GM12874 (cell line): ENCODE data around the gene SORL1.

Experiments used
- CTCF ChIP-seq: IDR thresholded peaks from 2 replicates; pipeline ENCODE4 v1.5.1; 2011; ENCODE audit warnings: low read depth, mild to moderate bottlenecking, control low read depth, low read length, moderate library complexity; ENCODE audit not compliant: insufficient read depth

SORL1 gene

DNA sequence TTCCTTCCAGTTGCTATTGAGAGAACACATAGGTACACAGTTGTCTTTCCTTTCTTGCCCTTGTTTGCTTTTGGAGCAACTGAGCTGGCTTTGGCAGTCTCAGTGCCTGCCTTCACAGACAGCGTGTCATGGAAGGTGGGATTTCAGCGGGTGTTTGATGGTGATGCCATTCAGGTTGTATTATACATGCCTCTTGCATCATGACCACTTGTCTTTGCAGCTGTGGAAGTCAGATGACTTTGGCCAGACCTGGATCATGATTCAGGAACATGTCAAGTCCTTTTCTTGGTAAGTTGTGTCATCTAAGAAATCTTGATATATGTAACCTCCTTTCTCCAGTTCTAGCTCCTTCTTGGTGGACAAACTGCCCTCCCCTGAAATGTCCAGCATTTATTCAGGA, 37.7 kb downstream of the SORL1 start:
- TF ChIP-seq CTCF, result no peak

GRCh38 chr11:121494355-121495099, 42.4 kb downstream of the SORL1 start:
- TF ChIP-seq CTCF, result no peak

- TF ChIP-seq CTCF, result no peak
Measured at GRCh38 chr11:121497176-121497998, 45.3 kb downstream of the SORL1 start.

- no peak for TF ChIP-seq CTCF
Measured at GRCh38 chr11:121499405-121499804, 47.3 kb downstream of the SORL1 start.

DNA sequence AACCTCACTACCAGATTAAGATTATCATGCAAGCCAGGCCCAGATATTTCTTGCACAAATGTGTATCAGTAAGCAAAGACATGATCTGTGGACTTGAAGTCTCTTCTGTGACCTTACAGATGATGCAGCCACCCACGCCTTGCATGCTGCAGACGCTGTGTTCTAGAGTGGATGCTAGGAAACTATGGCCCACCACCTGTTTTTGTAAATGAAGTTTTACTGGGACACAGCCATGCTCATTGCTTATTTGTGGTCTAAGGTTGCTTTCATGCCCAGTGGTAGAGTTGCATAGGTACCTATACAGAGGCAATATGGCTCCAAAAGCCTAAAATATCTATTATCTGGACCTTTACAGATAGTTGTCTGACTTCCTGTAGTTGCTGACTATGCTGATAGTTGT, 48.2 kb downstream of the SORL1 start:
- TF ChIP-seq CTCF, result no peak

DNA sequence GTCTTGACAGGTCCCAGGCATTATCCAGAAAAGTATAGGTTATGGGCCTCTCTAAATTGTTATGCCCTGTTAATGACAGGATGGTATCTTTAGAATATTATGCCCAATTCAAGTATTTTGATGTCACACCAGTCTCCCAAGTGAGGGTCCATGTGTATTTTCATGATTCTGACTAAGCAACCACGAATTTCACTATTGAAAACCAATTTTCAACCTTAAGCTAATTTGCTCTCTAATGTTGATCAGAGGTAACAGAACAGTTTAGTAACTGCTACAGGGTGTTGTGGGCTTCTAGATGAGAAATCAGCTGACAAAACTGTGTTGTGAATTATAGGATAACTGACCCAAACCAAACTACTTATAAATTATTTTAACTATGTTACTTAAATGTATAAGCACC, 48.6 kb downstream of the SORL1 start:
- TF ChIP-seq CTCF, result no peak

DNA sequence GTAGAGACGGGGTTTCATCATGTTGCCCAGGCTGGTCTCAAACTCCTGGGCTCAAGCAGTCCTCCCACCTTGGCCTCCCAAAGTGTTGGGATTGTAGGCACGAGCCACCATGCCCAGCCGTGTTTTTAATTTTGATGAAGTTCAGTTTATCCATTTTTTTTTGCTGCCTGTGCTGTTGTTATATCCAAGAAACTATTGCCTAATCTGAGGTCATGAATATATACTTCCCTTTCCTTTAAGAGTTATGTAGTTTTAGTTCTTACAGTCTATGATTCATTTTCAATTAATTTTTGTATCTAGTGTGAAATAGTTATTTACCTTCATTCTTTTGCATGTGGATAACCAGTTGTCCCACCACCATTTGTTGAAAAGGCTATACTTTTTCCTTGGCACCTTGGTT, 50.9 kb downstream of the SORL1 start:
- TF ChIP-seq CTCF, result no peak
